Right atrium auricular region (tissue), 2 donors: ENCODE measurements around the gene PPM1E. TPM values are rescaled to one million over a fixed set of nuclear protein-coding genes. Genes with fewer than 3 reads are reported as not detected.

Source experiments
- DNase-seq: peaks from one replicate; pipeline ENCODE4 v3.0.0-alpha.2; 2019; ENCODE audit warnings: low spot score
- H3K27ac ChIP-seq, 2 donors: fragments of 200-600 bp; sonication (generic); 1 replicate in 1 of 2; 2 replicates in 1 of 2; pipeline ENCODE4 v1.5.1; 2016 to 2019
- H3K27me3 ChIP-seq, 2 donors: fragments of 200-600 bp; sonication (generic); one replicate each; pipeline versions ENCODE4 v1.5.1 to v1.6.0; 2017 to 2019
- H3K36me3 ChIP-seq: fragments of 200-600 bp; sonication (generic); one replicate; pipeline ENCODE4 v1.5.1; 2016
- H3K4me1 ChIP-seq, 2 donors: fragments of 200-600 bp; sonication (generic); one replicate each; pipeline versions ENCODE4 v1.5.1 to v1.6.0; 2017 to 2019
- H3K4me3 ChIP-seq, 2 donors: fragments of 200-600 bp; sonication (generic); 1 replicate in 1 of 2; 2 replicates in 1 of 2; pipeline ENCODE4 v1.5.1; 2017 to 2019; ENCODE audit warnings: mild to moderate bottlenecking in 1 of 2, moderate library complexity in 1 of 2
- H3K9me3 ChIP-seq, 2 donors: fragments of 200-600 bp; sonication (generic); one replicate each; pipeline ENCODE4 v1.5.1; 2019
- CTCF ChIP-seq, 2 donors: fragments of 200-600 bp; sonication (generic); IDR thresholded peaks; one replicate each; pipeline ENCODE4 v1.5.1; 2019; ENCODE audit warnings: antibody characterized with exemption in 2 of 2
- total RNA-seq, 2 donors: library from RNA; depleted of rRNA; stranded (reverse); fragments of >200 nt; gene quantifications; one replicate each; pipeline ENCODE4 v1.1.0, GENCODE V29; 2016

The PPM1E gene
- total RNA-seq, 2 donors from 2014 or later, result 1.2 to 5.3 TPM

- Histone ChIP-seq H3K27ac (no peak overlapping the region), H3K36me3 (no peaks in the 10 kb centered on the region), H3K4me3 (no peak overlapping the region), H3K27me3 (no peaks in the 10 kb centered on the region), H3K9me3 (peaks cover 0 to 10% of the 10 kb centered on the region in 2 donors), H3K4me1 (no peaks in the 10 kb centered on the region)
- DNase-seq, result no peak
- no peak for TF ChIP-seq CTCF (IDR thresholded peaks at IDR 0.05)
Measured at GRCh38 chr17:58899191-58899590, 143.5 kb downstream of the PPM1E start.

- no peaks in the 10 kb centered on the region for H3K27me3 ChIP-seq
- peaks cover 0 to 11% of the 10 kb centered on the region in 2 donors for H3K9me3 ChIP-seq
- DNase-seq, result no peak
- no peak for TF ChIP-seq CTCF (IDR thresholded peaks at IDR 0.05)
- H3K4me1 ChIP-seq, result no peaks in the 10 kb centered on the region
- no peak overlapping the region for H3K4me3 ChIP-seq
- H3K27ac ChIP-seq, result no peak overlapping the region
- no peaks in the 10 kb centered on the region for H3K36me3 ChIP-seq
Measured at GRCh38 chr17:58902322-58902721, 146.7 kb downstream of the PPM1E start.

- Histone ChIP-seq H3K27me3 (no peaks in the 10 kb centered on the region), H3K36me3 (no peaks in the 10 kb centered on the region), H3K9me3 (peaks cover 0 to 16% of the 10 kb centered on the region in 2 donors), H3K27ac (no peak overlapping the region), H3K4me1 (no peaks in the 10 kb centered on the region), H3K4me3 (no peak overlapping the region)
- DNase-seq, result no peak
- no peak for TF ChIP-seq CTCF (IDR thresholded peaks at IDR 0.05)
Measured at GRCh38 chr17:58911741-58912343, 156.2 kb downstream of the PPM1E start.

- Histone ChIP-seq H3K27me3 (no peaks in the 10 kb centered on the region), H3K4me3 (no peak overlapping the region), H3K27ac (no peak overlapping the region)
Measured at GRCh38 chr17:58913552-58913951, 157.9 kb downstream of the PPM1E start.

GRCh38 chr17:58913971-58914769, 158.5 kb downstream of the PPM1E start:
- H3K27ac ChIP-seq, result no peak overlapping the region
- no peak overlapping the region for H3K4me3 ChIP-seq
- no peak for DNase-seq
- H3K9me3 ChIP-seq, result peaks cover 0 to 16% of the 10 kb centered on the region in 2 donors
- H3K4me1 ChIP-seq, result no peaks in the 10 kb centered on the region
- no peaks in the 10 kb centered on the region for H3K27me3 ChIP-seq
- H3K36me3 ChIP-seq, result no peaks in the 10 kb centered on the region
- no peak for TF ChIP-seq CTCF (IDR thresholded peaks at IDR 0.05)

More at GRCh38 chr17:58913552-58913951, 157.9 kb downstream of the PPM1E start:
- peaks cover 0 to 16% of the 10 kb centered on the region in 2 donors for H3K9me3 ChIP-seq
- no peak for DNase-seq
- H3K4me1 ChIP-seq, result no peaks in the 10 kb centered on the region
- no peak for TF ChIP-seq CTCF (IDR thresholded peaks at IDR 0.05)
- H3K36me3 ChIP-seq, result no peaks in the 10 kb centered on the region
